Stimulated activated CD4-positive, alpha-beta T cell treated with anti-CD3 and anti-CD28 coated beads, TNF-alpha, amount 100 ng/mL, for 48 hours (primary cell): Measurements from ENCODE around the gene SP140L.
"Not testable (repeated sequence)": the region's sequence is repeated elsewhere in the genome, so short reads cannot be mapped to it uniquely, and the experiment has no call there.

Source experiments
- DNase-seq, 3 donors: peaks; one replicate each; pipeline ENCODE4 v3.0.0-alpha.2; 2020; ENCODE audit warnings: low read depth in 3 of 3

Gene SP140L

GRCh38 chr2:230326453-230327417 lies at the start of gene SP140L:
TSS of gene SP140L (plus strand) at chr2:230327193. CDS start at chr2:230327270, 77 bp downstream.
- DNase-seq = peak; percentile 47 to 74 (median 68)

GRCh38 chr2:230282936-230283335 lies 44.1 kb upstream of the SP140L start:
- no peak for DNase-seq

- no peak for DNase-seq
These were observed 40.9 kb upstream of the SP140L start for GRCh38 chr2:230286048-230286447.

DNA sequence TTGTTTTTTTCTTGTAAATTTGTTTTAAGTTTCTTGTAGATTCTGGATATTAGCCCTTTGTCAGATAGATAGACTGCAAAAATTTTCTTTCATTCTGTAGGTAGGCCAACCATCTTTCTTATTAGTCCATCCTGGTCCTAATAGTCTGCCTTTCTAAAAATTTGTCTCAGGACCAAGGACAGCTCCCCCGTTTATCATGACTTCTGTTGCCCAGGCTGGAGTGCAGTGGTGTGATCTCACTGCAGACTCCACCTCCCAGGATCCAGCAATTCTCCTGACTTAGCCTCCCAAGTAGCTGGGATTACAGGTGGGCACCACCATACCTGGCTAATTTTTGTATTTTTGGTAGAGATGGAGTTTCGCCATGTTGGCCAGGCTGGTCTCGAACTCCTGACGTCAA lies 37.7 kb upstream of the SP140L start:
- not testable (repeated sequence) for DNase-seq

GRCh38 chr2:230295192-230295591 lies 31.8 kb upstream of the SP140L start:
- DNase-seq = no peak

- DNase-seq = no peak
These were observed 30.1 kb upstream of the SP140L start for GRCh38 chr2:230296917-230297316.

GRCh38 chr2:230299618-230300017 lies 27.4 kb upstream of the SP140L start:
- no peak for DNase-seq

- no peak for DNase-seq
These were observed 21.3 kb upstream of the SP140L start for GRCh38 chr2:230305416-230306275.

GRCh38 chr2:230306474-230306873 lies 20.5 kb upstream of the SP140L start:
- DNase-seq = no peak

DNA sequence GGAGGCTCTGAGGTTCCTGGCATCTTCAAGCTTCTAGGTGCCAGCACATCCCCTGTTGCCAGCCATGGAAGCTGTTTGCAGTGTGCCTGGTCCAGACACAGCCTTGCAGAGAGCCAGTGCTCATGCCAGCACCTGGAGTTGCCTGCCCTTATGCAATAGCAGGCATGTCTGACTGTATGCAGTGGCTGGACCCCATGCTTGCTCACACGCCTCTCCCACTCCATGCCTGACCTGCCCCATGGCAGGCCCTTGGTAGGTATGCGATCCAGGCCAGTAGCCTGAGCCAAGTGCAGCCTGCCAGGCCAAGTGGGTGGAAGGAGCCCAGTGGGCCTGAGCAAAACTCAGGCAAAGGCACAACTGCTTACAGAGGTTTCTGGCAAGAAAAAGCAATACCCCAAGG lies 19.5 kb upstream of the SP140L start:
- DNase-seq = no peak

DNA sequence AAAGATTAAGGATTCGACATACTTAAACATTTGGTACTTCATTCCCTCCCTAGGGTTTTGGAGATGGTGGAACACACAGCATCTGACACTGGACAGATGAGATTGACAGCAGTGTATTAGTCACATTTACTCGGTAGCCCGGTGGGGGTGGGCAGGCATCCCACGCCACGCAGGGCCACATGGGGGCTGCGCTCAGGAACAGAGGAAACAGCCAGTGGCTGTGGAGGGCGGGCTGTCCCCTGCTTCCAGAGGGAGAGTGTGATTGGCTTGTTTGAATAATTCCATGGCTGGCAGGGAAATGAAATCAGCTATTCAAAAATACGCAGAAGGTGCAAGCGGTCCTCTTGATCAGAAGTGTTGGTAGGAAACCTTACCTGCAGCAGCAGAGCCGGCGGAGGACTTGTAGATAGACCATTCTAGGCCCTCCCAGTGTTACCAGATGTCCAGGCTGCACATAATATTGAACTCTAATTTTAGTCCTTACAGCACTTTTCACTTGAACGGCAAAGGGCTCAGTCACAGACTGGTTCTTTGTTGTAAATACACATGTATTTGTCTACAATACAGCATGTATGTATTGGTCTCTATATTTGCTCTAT lies 18.5 kb upstream of the SP140L start:
- no peak for DNase-seq

DNA sequence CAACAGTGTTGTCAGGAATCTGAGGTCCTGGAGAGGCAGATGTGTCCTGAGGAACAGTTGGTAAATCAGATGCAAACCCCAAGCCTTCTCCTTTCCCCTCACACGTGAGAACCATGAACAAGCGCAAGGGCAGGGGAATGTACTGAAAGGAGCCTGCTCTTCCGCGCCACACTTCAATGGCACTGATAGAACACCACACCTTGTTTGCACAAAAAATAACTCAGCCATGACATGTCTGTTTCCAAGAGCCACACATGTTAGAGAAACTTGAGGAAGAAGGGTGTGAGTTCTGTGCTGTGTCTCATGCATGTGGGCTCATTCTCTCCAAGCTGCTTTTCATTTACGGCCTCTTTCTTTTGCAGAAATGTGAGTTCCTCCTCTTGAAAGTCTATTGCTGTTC lies 16.2 kb upstream of the SP140L start:
- DNase-seq = not testable (repeated sequence)

DNA sequence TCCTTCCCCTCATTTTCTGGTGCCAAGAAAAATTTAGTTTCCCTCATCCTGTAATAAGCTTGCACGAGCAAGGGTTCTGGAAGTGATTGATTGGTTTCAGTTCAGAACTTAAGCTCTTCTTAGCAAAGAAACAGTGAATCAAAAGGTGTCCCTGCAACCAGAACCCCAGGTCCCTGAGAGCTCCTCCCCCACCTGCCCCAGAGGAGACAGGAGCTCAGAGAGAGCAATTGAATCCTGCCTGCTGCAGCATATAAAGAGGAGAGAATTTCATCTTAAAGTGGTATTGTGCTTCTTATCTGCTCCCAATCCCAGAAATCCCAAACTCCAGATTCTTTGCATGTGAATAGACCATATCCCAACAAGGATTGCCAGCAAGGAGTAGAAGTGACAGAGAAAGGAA lies 15.4 kb upstream of the SP140L start:
- not testable (repeated sequence) for DNase-seq

- DNase-seq = no peak
These were observed 14.4 kb upstream of the SP140L start for GRCh38 chr2:230312638-230313037.

DNA sequence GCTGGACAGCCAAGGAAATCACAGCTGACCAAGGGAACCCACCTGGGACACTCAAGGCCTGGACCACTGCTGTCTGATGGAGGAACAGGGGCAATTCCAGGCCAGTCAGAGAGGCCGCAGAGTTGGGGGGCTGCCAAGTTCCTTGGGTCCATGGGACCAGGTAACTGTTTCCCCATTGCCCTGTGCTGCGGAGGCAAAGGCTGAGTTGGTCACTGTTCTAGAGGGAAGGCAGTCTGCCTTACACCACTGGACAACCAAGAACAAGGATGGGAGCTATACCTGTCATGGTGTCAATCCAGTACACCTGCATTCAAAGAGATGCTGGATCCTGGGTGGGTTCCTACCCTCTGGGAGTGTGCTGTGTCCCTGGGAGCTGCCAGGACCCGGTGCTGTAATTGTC lies 9.6 kb upstream of the SP140L start:
- no peak for DNase-seq

DNA sequence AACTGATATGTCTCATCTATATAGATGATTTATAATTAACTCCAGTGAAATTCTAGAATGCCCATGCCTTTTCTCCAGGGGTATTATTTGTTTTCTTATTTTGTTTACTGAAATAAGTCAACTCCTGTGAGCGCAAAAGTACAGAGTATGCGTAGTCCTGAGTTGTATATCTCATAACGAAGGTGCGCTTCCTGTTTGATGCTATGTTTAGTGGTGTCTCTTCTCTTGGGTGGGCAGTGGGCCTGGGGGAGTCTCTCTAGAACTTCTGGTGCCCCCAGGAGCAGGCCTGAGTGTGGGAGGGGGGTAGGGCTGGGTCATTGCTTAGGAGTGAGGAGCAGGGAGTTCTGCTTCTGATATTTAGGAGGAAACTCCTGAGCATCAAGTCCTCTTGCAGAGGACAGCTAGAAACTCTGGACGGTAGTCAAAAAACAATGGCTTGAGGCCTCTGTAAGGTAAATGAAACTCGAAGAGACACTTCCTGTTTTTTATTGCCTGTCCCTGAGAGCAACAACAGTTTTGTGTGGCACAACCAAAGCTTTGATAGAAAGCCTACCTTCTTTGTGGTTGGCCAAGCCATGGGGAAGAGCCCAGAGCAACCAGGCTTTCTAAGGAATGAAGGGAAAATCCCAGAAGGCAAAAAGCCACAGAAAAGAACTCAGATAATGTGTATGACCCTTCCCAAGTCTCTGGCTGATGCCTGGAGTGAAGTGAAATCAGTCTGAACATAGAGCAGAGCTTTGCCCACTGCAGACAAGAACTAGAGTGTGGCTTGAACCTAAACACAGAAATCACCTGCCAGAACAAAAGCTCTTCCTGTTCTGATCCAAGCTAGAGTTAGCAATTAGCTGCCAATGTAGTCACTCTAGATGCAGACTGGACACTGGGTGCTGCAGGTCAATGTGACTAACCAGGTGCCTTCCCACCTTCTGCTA lies 8.5 kb upstream of the SP140L start:
- no peak for DNase-seq

DNA sequence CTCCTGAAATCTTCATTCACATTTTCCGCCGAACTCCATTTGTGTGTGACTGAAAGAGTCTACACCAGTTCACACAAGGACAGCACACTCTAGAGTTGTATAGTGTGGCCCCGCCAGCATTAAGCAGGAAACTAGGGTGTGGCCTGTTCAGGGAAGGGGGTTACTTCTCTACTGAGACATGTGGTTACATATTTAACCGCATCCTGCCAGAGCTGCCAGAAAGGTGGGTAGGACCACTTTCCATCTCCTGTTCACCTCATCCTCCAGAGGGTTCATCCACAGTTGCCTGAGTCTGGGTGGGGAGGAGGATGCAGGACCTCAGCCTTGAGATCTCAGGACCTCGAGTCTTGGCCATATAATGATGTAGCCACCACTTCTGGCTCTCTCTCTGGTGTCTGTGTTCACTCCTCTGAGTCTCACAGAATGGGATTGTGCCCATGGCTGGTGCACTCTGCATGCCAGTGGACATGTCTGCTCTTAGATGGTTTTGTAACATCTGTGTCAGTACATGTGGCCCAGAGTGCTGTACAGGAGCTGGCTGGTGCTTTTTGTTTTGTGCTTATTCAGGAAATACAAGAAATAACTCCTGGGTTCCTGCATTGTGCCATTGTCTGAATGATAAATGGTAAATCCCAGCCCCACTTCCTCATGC lies 7.7 kb upstream of the SP140L start:
- peak; percentile 37 to 68 (median 46) for DNase-seq

- no peak for DNase-seq
These were observed 6.0 kb upstream of the SP140L start for GRCh38 chr2:230321031-230321430.

- no peak for DNase-seq
These were observed 4.2 kb upstream of the SP140L start for GRCh38 chr2:230322561-230323384.
